HEK293 (cell line): ENCODE results near the gene ZNF292.

Experiments
- CTCF ChIA-PET: fragments of 350-600 bp; formaldehyde crosslinking; extraction: SDS; loops from one replicate; lab custom pipeline; 2021; ENCODE audit warnings: antibody characterized with exemption; lab: Yijun Ruan, JAX
- POLR2A ChIA-PET: fragments of 300-600 bp; formaldehyde crosslinking; extraction: SDS; loops from one replicate; lab custom pipeline; 2020; ENCODE audit warnings: antibody characterized with exemption, inconsistent platforms; lab: Yijun Ruan, JAX
- H3K27ac ChIP-seq: fragments of 200-500 bp; sonication (Bioruptor generic); 2 replicates; pipeline ENCODE4 v1.5.1; 2014; ENCODE audit warnings: low read depth, low read length, control low read depth, inconsistent platforms; ENCODE audit errors: extremely low read depth
- H3K36me3 ChIP-seq, 2 experiments: fragments of 200-500 bp in 1 of 2; sonication (Bioruptor generic) in 1 of 2; 1 replicate in 1 of 2; 2 replicates in 1 of 2; pipeline ENCODE4 v1.5.1; 2014 to 2017; ENCODE audit warnings: inconsistent platforms in 2 of 2, low read length in 2 of 2; ENCODE audit not compliant: control insufficient read depth in 2 of 2, insufficient read depth in 1 of 2
- H3K4me1 ChIP-seq: fragments of 200-500 bp; sonication (Bioruptor generic); 2 replicates; pipeline ENCODE4 v1.5.1; 2014; ENCODE audit warnings: mild to moderate bottlenecking, low read length, inconsistent platforms; ENCODE audit not compliant: control insufficient read depth, insufficient read depth
- H3K4me3 ChIP-seq: 2 replicates; pipeline ENCODE4 v1.5.1; 2011; ENCODE audit warnings: low read depth, mild to moderate bottlenecking, control low read depth, low read length, moderate library complexity
- H3K9me3 ChIP-seq: fragments of 200-500 bp; sonication (Bioruptor generic); 2 replicates; pipeline ENCODE4 v1.5.1; 2014; ENCODE audit warnings: low read depth, low read length, inconsistent platforms; ENCODE audit not compliant: control insufficient read depth, insufficient read depth
- KLF7 ChIP-seq: fragments of 450-650 bp; formaldehyde crosslinking; IDR thresholded peaks from 2 replicates; pipeline ENCODE4 v1.5.1; 2016; ENCODE audit warnings: missing biosample characterization, missing genetic modification characterization, borderline replicate concordance
- PRDM10 ChIP-seq: fragments of 450-650 bp; formaldehyde crosslinking; IDR thresholded peaks from 2 replicates; pipeline ENCODE4 v1.5.1; 2016; ENCODE audit warnings: missing biosample characterization, missing genetic modification characterization
- PRDM2 ChIP-seq: fragments of 450-650 bp; formaldehyde crosslinking; IDR thresholded peaks from 2 replicates; pipeline ENCODE4 v1.5.1; 2016; ENCODE audit warnings: missing biosample characterization, missing genetic modification characterization, borderline replicate concordance
- PRDM4 ChIP-seq: fragments of 450-650 bp; formaldehyde crosslinking; IDR thresholded peaks from 2 replicates; pipeline ENCODE4 v1.5.1; 2017; ENCODE audit warnings: missing biosample characterization, missing genetic modification characterization
- SALL2 ChIP-seq: fragments of 450-650 bp; formaldehyde crosslinking; IDR thresholded peaks from 2 replicates; pipeline ENCODE4 v1.5.0; 2017; ENCODE audit warnings: missing biosample characterization, mild to moderate bottlenecking, missing genetic modification characterization, borderline replicate concordance
- TCF7L2 ChIP-seq: IDR thresholded peaks from 2 replicates; pipeline ENCODE4 v1.6.1; 2011; ENCODE audit warnings: low read depth, mild to moderate bottlenecking, inconsistent platforms, low read length, moderate library complexity, borderline replicate concordance
- ZBTB1 ChIP-seq: fragments of 450-650 bp; formaldehyde crosslinking; IDR thresholded peaks from 2 replicates; pipeline ENCODE4 v1.5.1; 2016; ENCODE audit warnings: missing biosample characterization, missing genetic modification characterization
- ZNF10 ChIP-seq: fragments of 450-650 bp; formaldehyde crosslinking; IDR thresholded peaks from 2 replicates; pipeline ENCODE4 v1.5.1; 2017; ENCODE audit warnings: missing biosample characterization, missing genetic modification characterization
- ZNF169 ChIP-seq: fragments of 450-650 bp; formaldehyde crosslinking; IDR thresholded peaks from 2 replicates; pipeline ENCODE4 v1.5.1; 2016; ENCODE audit warnings: missing biosample characterization, missing genetic modification characterization
- ZNF354C ChIP-seq: fragments of 450-650 bp; formaldehyde crosslinking; IDR thresholded peaks from 2 replicates; pipeline ENCODE4 v1.5.1; 2016; ENCODE audit warnings: missing biosample characterization, missing genetic modification characterization, low read depth, borderline replicate concordance
- ZNF664 ChIP-seq: fragments of 450-650 bp; formaldehyde crosslinking; IDR thresholded peaks from 2 replicates; pipeline ENCODE4 v1.5.1; 2016; ENCODE audit warnings: missing biosample characterization, missing genetic modification characterization
- ZNF792 ChIP-seq: fragments of 450-650 bp; formaldehyde crosslinking; IDR thresholded peaks from 2 replicates; pipeline ENCODE4 v1.5.1; 2016; ENCODE audit warnings: missing biosample characterization, missing genetic modification characterization

Gene ZNF292

GRCh38 chr6:87244380-87244779, 89.0 kb downstream of the ZNF292 start:
- no peak overlapping the region for H3K27ac ChIP-seq
- H3K4me3 ChIP-seq: no peak overlapping the region
- CTCF ChIA-PET: interaction anchor here (0.7 kb wide), 1 partner anchor 27 kb away, joined by 3 read pairs; no protein-coding TSS in a partner anchor

More at GRCh38 chr6:87244380-87244779, 89.0 kb downstream of the ZNF292 start:
- POLR2A ChIA-PET: no interaction called here
- Histone ChIP-seq H3K9me3 (no peaks in the 10 kb centered on the region), H3K36me3 (peaks cover 35 to 61% of the 10 kb centered on the region in 2 experiments), H3K4me1 (no peaks in the 10 kb centered on the region)
- TF ChIP-seq PRDM2 (tag by site-specific recombination) (no peak), TCF7L2 (no peak), PRDM10 (tag by site-specific recombination) (no peak), ZNF10 (tag by site-specific recombination) (no peak), ZNF354C (tag by site-specific recombination) (no peak), ZBTB1 (no peak), PRDM4 (no peak), SALL2 (tag by site-specific recombination) (no peak), ZNF664 (no peak), KLF7 (tag by site-specific recombination) (no peak), ZNF792 (tag by site-specific recombination) (no peak), ZNF169 (tag by site-specific recombination) (no peak)
